Heart left ventricle (tissue), 13 donors: Measurements from ENCODE around the gene TTN.

Experiments
- POLR2A ChIP-seq, 2 donors: fragments of 450-650 bp; IDR thresholded peaks; one replicate each; pipeline ENCODE4 v1.6.1; 2017; ENCODE audit warnings: antibody characterized with exemption in 2 of 2, mild to moderate bottlenecking in 2 of 2, moderate library complexity in 2 of 2
- TF ChIP-seq, protein P1 (sequence below), 12 donors: fragments of 200-600 bp; sonication (generic) in 4 of 12; IDR thresholded peaks; one replicate each; pipeline versions ENCODE4 v1.5.0 to v1.8.0; 2018 to 2022; ENCODE audit warnings: antibody characterized with exemption in 12 of 12, mild to moderate bottlenecking in 5 of 12
- donor health status: ischemic (EF 13 %, LVEDD 7.1; RV severe dilation, severe dysfunction).
- donor health status: DM: no; HTN: yes; CAD: no.
- donor health status: DM: no; HTN: no; CAD: no.
- donor health status: ischemic (EF 25% LVEDD 6.9; RV normal size, moderate dysfunction).
- donor health status: ischemic (EF 25% LVEDD 5.7; RV mildly dilated, moderate dysfunction).
- donor health status: ischemic (EF 35%, LVEDD 5.7; RV mildly dilated, moderate dysfunction).
- donor health status: nonischemic (EF 11% LVEDD 7.7; RV severe dilation, severe dysfunction).
- donor health status: DM: yes; HTN: yes; CAD: no.
- donor health status: PGD.
- donor health status: ischemic (EF 29% LVEDD 5.4; RV normal size, mild dysfunction).
- donor health status: nonischemic (EF 23%, LVEDD 6.1; RV moderate dilation, normal function).

DNA sequence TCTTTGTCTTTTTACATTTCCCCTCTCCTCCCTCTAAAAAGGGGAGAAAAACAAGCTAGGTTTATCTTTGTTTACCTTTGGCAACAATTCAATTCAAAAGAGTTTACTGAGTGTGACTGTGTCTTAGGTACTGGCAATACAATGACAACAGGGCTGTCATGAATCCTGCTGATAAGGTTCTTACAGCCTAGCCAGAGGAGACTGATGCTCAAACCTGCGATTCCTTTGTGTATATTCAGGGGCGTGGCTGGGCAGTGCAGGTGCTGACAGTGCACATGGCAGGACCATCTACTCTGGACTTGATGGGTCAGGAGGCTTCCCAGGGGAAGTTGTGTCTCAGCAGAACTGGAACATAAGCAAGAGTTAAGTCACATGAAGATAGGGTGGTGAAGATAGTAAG lies 23.2 kb upstream of the TTN start:
- TF ChIP-seq, protein P1, sequence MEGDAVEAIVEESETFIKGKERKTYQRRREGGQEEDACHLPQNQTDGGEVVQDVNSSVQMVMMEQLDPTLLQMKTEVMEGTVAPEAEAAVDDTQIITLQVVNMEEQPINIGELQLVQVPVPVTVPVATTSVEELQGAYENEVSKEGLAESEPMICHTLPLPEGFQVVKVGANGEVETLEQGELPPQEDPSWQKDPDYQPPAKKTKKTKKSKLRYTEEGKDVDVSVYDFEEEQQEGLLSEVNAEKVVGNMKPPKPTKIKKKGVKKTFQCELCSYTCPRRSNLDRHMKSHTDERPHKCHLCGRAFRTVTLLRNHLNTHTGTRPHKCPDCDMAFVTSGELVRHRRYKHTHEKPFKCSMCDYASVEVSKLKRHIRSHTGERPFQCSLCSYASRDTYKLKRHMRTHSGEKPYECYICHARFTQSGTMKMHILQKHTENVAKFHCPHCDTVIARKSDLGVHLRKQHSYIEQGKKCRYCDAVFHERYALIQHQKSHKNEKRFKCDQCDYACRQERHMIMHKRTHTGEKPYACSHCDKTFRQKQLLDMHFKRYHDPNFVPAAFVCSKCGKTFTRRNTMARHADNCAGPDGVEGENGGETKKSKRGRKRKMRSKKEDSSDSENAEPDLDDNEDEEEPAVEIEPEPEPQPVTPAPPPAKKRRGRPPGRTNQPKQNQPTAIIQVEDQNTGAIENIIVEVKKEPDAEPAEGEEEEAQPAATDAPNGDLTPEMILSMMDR (IDR thresholded peaks at IDR 0.05), result no peak
- no peak for TF ChIP-seq POLR2A (IDR thresholded peaks at IDR 0.05)
